Measurements from ENCODE around the gene PLEK. TPM values are rescaled to one million over a fixed set of nuclear protein-coding genes. Genes with fewer than 3 reads are reported as not detected.

The PLEK gene
- total RNA-seq, 2 donors from 2014 or later: not detected

GRCh38 chr2:68371138-68371537 lies 6.1 kb downstream of the PLEK start:
- H3K9me3 ChIP-seq (ENCODE audit: control insufficient read depth, low read length): no peaks in the 10 kb centered on the region
- H3K36me3 ChIP-seq (ENCODE audit: control insufficient read depth, insufficient read depth, low read length): no peaks in the 10 kb centered on the region
- Mint-ChIP-seq H3K9me3 (no peaks in the 10 kb centered on the region), H3K27ac (no peak overlapping the region), H3K4me1 (peaks cover 3% of the 10 kb centered on the region), H3K4me3 (no peak overlapping the region), H3K27me3 (ENCODE audit: insufficient read depth) (peaks cover 6% of the 10 kb centered on the region), H3K36me3 (ENCODE audit: low read depth) (no peaks in the 10 kb centered on the region)
- H3K4me1 ChIP-seq (ENCODE audit: control insufficient read depth, insufficient read depth, low read length): no peaks in the 10 kb centered on the region
- H3K9ac ChIP-seq (ENCODE audit: extremely low read depth, low read length, poor library complexity, severe bottlenecking): no peak overlapping the region
- no peak overlapping the region for H3K4me3 ChIP-seq (ENCODE audit: low read length)
- no peak overlapping the region for H3K27ac ChIP-seq (ENCODE audit: low read depth, low read length)
- TF ChIP-seq CTCF (conservative IDR thresholded peaks at IDR 0.05): no peak
- H3K27me3 ChIP-seq (ENCODE audit: control insufficient read depth, insufficient read depth, low read length, poor library complexity, severe bottlenecking): peaks cover 6% of the 10 kb centered on the region
- 81% methylated on average over 1 of the region's 1 CpG; no CpG with 5 or more reads in 1 of the 2 experiments for WGBS, 2 experiments (ENCODE audit: insufficient coverage in 1 of 2, insufficient read length in 1 of 2)
- DNase-seq: no peak

- Mint-ChIP-seq H3K27ac (no peak overlapping the region), H3K27me3 (ENCODE audit: insufficient read depth) (peaks cover 6% of the 10 kb centered on the region), H3K36me3 (ENCODE audit: low read depth) (no peaks in the 10 kb centered on the region), H3K4me3 (no peak overlapping the region), H3K9me3 (no peaks in the 10 kb centered on the region), H3K4me1 (no peaks in the 10 kb centered on the region)
- Histone ChIP-seq H3K27me3 (ENCODE audit: control insufficient read depth, insufficient read depth, low read length, poor library complexity, severe bottlenecking) (peaks cover 6% of the 10 kb centered on the region), H3K4me3 (ENCODE audit: low read length) (no peak overlapping the region), H3K9me3 (ENCODE audit: control insufficient read depth, low read length) (no peaks in the 10 kb centered on the region), H3K9ac (ENCODE audit: extremely low read depth, low read length, poor library complexity, severe bottlenecking) (no peak overlapping the region), H3K27ac (ENCODE audit: low read depth, low read length) (no peak overlapping the region), H3K4me1 (ENCODE audit: control insufficient read depth, insufficient read depth, low read length) (no peaks in the 10 kb centered on the region), H3K36me3 (ENCODE audit: control insufficient read depth, insufficient read depth, low read length) (no peaks in the 10 kb centered on the region)
- TF ChIP-seq CTCF (conservative IDR thresholded peaks at IDR 0.05): no peak
- WGBS, 2 experiments (ENCODE audit: insufficient coverage in 1 of 2, insufficient read length in 1 of 2): 90 to 94% methylated on average over 2 to 3 of the region's 3 CpGs
- no peak for DNase-seq
These were observed 6.5 kb downstream of the PLEK start for GRCh38 chr2:68371581-68371980.

- Histone ChIP-seq H3K27me3 (ENCODE audit: control insufficient read depth, insufficient read depth, low read length, poor library complexity, severe bottlenecking) (peaks cover 6% of the 10 kb centered on the region), H3K4me3 (ENCODE audit: low read length) (no peak overlapping the region), H3K9ac (ENCODE audit: extremely low read depth, low read length, poor library complexity, severe bottlenecking) (no peak overlapping the region), H3K9me3 (ENCODE audit: control insufficient read depth, low read length) (no peaks in the 10 kb centered on the region), H3K4me1 (ENCODE audit: control insufficient read depth, insufficient read depth, low read length) (no peaks in the 10 kb centered on the region), H3K36me3 (ENCODE audit: control insufficient read depth, insufficient read depth, low read length) (no peaks in the 10 kb centered on the region), H3K27ac (ENCODE audit: low read depth, low read length) (no peak overlapping the region)
- Mint-ChIP-seq H3K27ac (no peak overlapping the region), H3K27me3 (ENCODE audit: insufficient read depth) (peaks cover 6% of the 10 kb centered on the region), H3K9me3 (no peaks in the 10 kb centered on the region), H3K36me3 (ENCODE audit: low read depth) (no peaks in the 10 kb centered on the region), H3K4me1 (no peaks in the 10 kb centered on the region), H3K4me3 (no peak overlapping the region)
- DNase-seq: no peak
- TF ChIP-seq CTCF (conservative IDR thresholded peaks at IDR 0.05): no peak
- 86 to 94% methylated on average over 2 of the region's 2 CpGs for WGBS, 2 experiments (ENCODE audit: insufficient coverage in 1 of 2, insufficient read length in 1 of 2)
These were observed 7.4 kb downstream of the PLEK start for GRCh38 chr2:68372485-68372884.
